ENCODE data around the gene MSANTD7. TPM values are rescaled to one million over a fixed set of nuclear protein-coding genes. Genes with fewer than 3 reads are reported as not detected.
A peak's percentile ranks its signal among the peaks of the same experiment; 100 is the strongest.

The MSANTD7 gene
- total and polyA plus RNA-seq, 2 experiments from 2014 or later: 7.2 to 15.9 TPM

DNA sequence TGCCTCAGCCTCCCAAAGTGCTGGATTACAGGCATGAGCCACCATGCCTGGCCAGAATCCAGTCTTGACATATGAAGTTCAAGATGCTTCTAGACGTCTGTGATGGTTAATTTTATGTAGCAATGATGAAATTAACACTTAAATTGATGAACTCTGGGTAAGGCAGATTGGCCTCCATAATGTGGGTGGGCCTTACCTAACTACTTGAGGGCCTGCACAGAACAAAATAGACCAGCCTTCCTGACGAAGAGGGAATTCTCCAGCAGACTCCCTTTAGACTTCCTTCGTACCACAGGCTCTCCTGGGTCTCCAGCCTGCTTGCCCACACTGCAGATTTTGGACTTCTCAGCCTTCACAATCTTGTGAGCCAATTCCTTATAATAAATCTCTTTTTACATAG, 5.0 kb upstream of the MSANTD7 start:
- Histone ChIP-seq H3F3A (ENCODE audit: insufficient read depth) (no peaks in the 10 kb centered on the region), H3K9me3 (ENCODE audit: low read depth) (no peaks in the 10 kb centered on the region), H3K4me2 (ENCODE audit: unreplicated experiment) (no peak overlapping the region), H3K36me3 (ENCODE audit: low read depth) (no peaks in the 10 kb centered on the region), H3K9ac (no peak overlapping the region), H3K27ac (no peak overlapping the region), H2AFZ (no peak overlapping the region), H3K4me3 (no peak overlapping the region), H3K27me3 (replicated peaks; ENCODE audit: insufficient read depth) (no peaks in the 10 kb centered on the region), H3K4me1 (ENCODE audit: insufficient read depth) (peaks cover 7% of the 10 kb centered on the region), H3K9me2 (ENCODE audit: insufficient read depth) (no peaks in the 10 kb centered on the region), H4K20me1 (ENCODE audit: insufficient read depth) (no peaks in the 10 kb centered on the region), H3K79me2 (ENCODE audit: insufficient read depth) (peaks cover under 1% of the 10 kb centered on the region; the same call in 1 of the 2 replicates)
- TF ChIP-seq EZH2 (IDR thresholded peaks at IDR 0.05; ENCODE audit: insufficient read depth, poor library complexity, severe bottlenecking) (no peak), EZH2phosphoT487 (IDR thresholded peaks at IDR 0.05; ENCODE audit: insufficient read depth, low read depth) (no peak)
- DNase-seq: no peak
- WGBS, 2 experiments (ENCODE audit: low coverage in 1 of 2, low lambda C conversion rate in 2 of 2, missing lambda C conversion rate in 2 of 2): 55 to 57% methylated on average over 3 of the region's 3 CpGs
- in situ Hi-C loops (cut with MboI): no loop called here

DNA sequence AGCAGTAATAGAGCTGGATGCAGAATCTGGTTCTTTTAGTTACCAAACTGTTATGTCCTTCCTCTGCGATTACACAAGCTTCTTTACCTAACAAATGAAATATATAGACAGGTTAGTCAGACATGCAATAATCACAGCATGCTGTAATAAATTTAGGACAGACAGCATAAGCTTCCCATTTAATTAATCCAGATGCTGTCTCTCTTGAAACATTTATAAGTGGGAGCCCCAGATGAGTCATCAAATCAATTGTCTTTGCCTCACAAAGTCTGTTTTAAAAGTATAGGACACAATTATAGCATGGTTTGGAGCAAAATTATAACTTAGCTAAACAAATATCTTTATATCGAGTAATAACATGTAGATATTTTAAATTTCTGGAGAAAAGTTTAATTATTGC, 1.9 kb upstream of the MSANTD7 start:
- H3K9me2 ChIP-seq (ENCODE audit: insufficient read depth): no peaks in the 10 kb centered on the region
- H3K9ac ChIP-seq: no peak overlapping the region
- H3K36me3 ChIP-seq (ENCODE audit: low read depth): peaks cover 12% of the 10 kb centered on the region
- DNase-seq: peak; percentile 13
- no peak overlapping the region for H2AFZ ChIP-seq
- H3K4me2 ChIP-seq (ENCODE audit: unreplicated experiment): no peak overlapping the region
- in situ Hi-C loops (cut with MboI): no loop called here
- WGBS, 2 experiments (ENCODE audit: low coverage in 1 of 2, low lambda C conversion rate in 2 of 2, missing lambda C conversion rate in 2 of 2): 77 to 79% methylated on average over 2 of the region's 2 CpGs
- no peak overlapping the region for H3K27ac ChIP-seq
- no peaks in the 10 kb centered on the region for H4K20me1 ChIP-seq (ENCODE audit: insufficient read depth)
- TF ChIP-seq EZH2phosphoT487 (IDR thresholded peaks at IDR 0.05; ENCODE audit: insufficient read depth, low read depth) (no peak), EZH2 (IDR thresholded peaks at IDR 0.05; ENCODE audit: insufficient read depth, poor library complexity, severe bottlenecking) (no peak)
- no peaks in the 10 kb centered on the region for H3K27me3 ChIP-seq (replicated peaks; ENCODE audit: insufficient read depth)
- H3K4me1 ChIP-seq (ENCODE audit: insufficient read depth): peaks cover 12% of the 10 kb centered on the region
- H3F3A ChIP-seq (ENCODE audit: insufficient read depth): no peaks in the 10 kb centered on the region
- H3K4me3 ChIP-seq: no peak overlapping the region
- peaks cover 31% of the 10 kb centered on the region for H3K79me2 ChIP-seq (ENCODE audit: insufficient read depth)
- no peaks in the 10 kb centered on the region for H3K9me3 ChIP-seq (ENCODE audit: low read depth)

DNA sequence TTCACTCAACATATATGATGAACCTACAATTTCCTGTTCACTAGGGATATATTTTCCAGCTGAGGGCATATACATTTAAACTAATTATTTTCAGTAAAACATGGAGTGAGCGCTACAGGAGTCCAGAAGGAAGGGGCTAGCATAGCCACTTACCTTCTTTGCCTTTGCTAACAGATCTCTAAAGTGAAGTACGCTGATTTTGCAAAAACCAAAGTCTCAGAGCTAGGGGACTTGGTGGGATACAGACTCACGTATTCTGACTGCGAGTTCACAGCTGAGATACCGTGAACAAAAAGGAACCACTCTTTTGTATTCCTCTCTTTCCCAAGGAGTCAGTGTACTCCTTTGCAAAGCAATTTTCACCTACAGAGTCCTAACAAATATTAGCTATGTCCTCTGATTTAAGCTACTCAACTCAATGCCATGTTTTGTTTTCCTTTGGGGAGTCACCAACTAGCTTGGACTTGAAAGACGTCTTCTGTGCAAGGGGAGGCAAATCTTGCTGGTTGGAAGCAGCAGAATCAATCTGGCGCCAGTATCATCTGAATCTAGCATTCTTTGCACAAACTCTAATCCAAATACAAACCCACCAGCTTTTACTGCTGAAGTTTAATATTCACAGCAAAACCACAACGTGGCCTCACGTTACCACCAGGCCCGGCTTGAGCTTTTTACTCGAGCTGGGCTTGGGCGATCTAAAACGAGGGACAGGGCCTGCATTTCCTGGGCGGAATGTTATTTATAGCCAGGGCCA, 926 bp upstream of the MSANTD7 start:
- H3K9me2 ChIP-seq (ENCODE audit: insufficient read depth): no peaks in the 10 kb centered on the region
- H3K27ac ChIP-seq: peak overlapping the region; percentile 83
- peak overlapping the region; percentile 91 for H3K9ac ChIP-seq
- 25 to 29% methylated on average over 14 of the region's 14 CpGs for whole genome bisulfite sequencing, 2 experiments (ENCODE audit: low coverage in 1 of 2, low lambda C conversion rate in 2 of 2, missing lambda C conversion rate in 2 of 2)
- H2AFZ ChIP-seq: peak overlapping the region; percentile 95
- peak overlapping the region; percentile 79 for H3K4me2 ChIP-seq (ENCODE audit: unreplicated experiment)
- in situ Hi-C loops (cut with MboI): no loop called here
- peaks cover 41% of the 10 kb centered on the region for H3K79me2 ChIP-seq (ENCODE audit: insufficient read depth)
- peaks cover 12% of the 10 kb centered on the region for H3K4me1 ChIP-seq (ENCODE audit: insufficient read depth)
- H3K4me3 ChIP-seq: peak overlapping the region; percentile 87
- peaks cover 22% of the 10 kb centered on the region for H3K36me3 ChIP-seq (ENCODE audit: low read depth)
- H4K20me1 ChIP-seq (ENCODE audit: insufficient read depth): no peaks in the 10 kb centered on the region
- peak; percentile 66 for DNase-seq
- H3K9me3 ChIP-seq (ENCODE audit: low read depth): no peaks in the 10 kb centered on the region
- H3K27me3 ChIP-seq (replicated peaks; ENCODE audit: insufficient read depth): no peaks in the 10 kb centered on the region
- no peaks in the 10 kb centered on the region for H3F3A ChIP-seq (ENCODE audit: insufficient read depth)
- TF ChIP-seq EZH2 (IDR thresholded peaks at IDR 0.05; ENCODE audit: insufficient read depth, poor library complexity, severe bottlenecking): no peak
- no peak for TF ChIP-seq EZH2phosphoT487 (IDR thresholded peaks at IDR 0.05; ENCODE audit: insufficient read depth, low read depth)

DNA sequence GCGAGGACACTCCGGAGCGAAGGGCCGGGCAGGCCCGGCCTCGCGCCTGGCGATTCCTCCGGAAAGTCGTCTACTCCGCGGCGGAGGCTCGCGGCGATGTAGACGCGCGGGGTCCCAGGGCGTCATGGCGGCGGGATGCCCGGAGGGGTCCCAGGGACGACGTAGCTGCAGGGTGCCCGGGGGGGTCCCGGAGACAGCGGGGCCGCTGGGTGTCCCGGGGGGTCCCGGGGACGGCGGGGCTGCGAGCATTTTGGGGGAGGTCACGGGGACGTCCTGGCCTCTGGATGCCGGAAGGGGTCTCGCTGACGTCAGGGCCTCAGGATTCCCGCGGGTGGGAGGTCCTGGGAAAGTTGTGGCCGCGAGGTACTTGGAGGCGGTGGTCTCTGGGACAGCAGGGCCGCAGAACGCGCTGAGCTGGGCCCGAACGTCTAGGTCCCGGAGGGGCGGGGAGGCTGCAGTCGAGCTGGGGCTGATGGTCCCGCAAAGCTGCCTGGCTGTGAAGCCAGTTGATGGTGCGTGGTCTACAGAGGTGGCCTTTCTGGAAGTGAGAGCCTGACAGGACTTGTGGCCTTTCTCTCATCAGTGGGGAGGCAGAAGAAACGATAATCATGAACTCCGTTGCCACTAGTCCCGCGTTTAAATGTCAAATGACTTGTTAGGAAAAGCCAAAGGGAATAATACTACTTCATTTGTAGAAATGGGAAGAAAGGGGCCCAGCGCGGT, 637 bp downstream of the MSANTD7 start:
- no peaks in the 10 kb centered on the region for H3K9me3 ChIP-seq (ENCODE audit: low read depth)
- H3K9ac ChIP-seq: peak overlapping the region; percentile 91
- peaks cover 49% of the 10 kb centered on the region for H3K79me2 ChIP-seq (ENCODE audit: insufficient read depth)
- no peaks in the 10 kb centered on the region for H3K9me2 ChIP-seq (ENCODE audit: insufficient read depth)
- TF ChIP-seq EZH2 (IDR thresholded peaks at IDR 0.05; ENCODE audit: insufficient read depth, poor library complexity, severe bottlenecking) (no peak), EZH2phosphoT487 (IDR thresholded peaks at IDR 0.05; ENCODE audit: insufficient read depth, low read depth) (no peak)
- H3K4me1 ChIP-seq (ENCODE audit: insufficient read depth): peaks cover 12% of the 10 kb centered on the region
- no peaks in the 10 kb centered on the region for H3K27me3 ChIP-seq (replicated peaks; ENCODE audit: insufficient read depth)
- peak overlapping the region; percentile 84 for H3K4me2 ChIP-seq (ENCODE audit: unreplicated experiment)
- in situ Hi-C loops (cut with MboI): no loop called here
- H3F3A ChIP-seq (ENCODE audit: insufficient read depth): no peaks in the 10 kb centered on the region
- peak overlapping the region; percentile 87 for H3K4me3 ChIP-seq
- H3K36me3 ChIP-seq (ENCODE audit: low read depth): peaks cover 37% of the 10 kb centered on the region
- DNase-seq: peak; percentile 61
- 1 to 2% methylated on average over 39 to 40 of the region's 60 CpGs for WGBS, 2 experiments (ENCODE audit: low coverage in 1 of 2, low lambda C conversion rate in 2 of 2, missing lambda C conversion rate in 2 of 2)
- H3K27ac ChIP-seq: peak overlapping the region; percentile 61
- H4K20me1 ChIP-seq (ENCODE audit: insufficient read depth): no peaks in the 10 kb centered on the region
- H2AFZ ChIP-seq: peak overlapping the region; percentile 88
